Keratinocyte (primary cell): ENCODE results near the gene SP6.

Experiments used
- EZH2 ChIP-seq: IDR thresholded peaks from one replicate; pipeline ENCODE4 v1.6.1; 2012; ENCODE audit warnings: inconsistent platforms, mild to moderate bottlenecking, low read length, moderate library complexity
- TF ChIP-seq, protein P1 (sequence below), 3 experiments: IDR thresholded peaks in 1 of 3; conservative IDR thresholded peaks in 1 of 3; optimal IDR thresholded peaks in 1 of 3; 2 replicates in 2 of 3; 3 replicates in 1 of 3; pipeline versions ENCODE3 to v1.5.1; 2011; ENCODE audit warnings: low read length in 3 of 3, mild to moderate bottlenecking in 3 of 3, moderate library complexity in 2 of 3, control low read depth in 1 of 3, inconsistent platforms in 1 of 3; ENCODE audit not compliant: insufficient read depth in 2 of 3; ENCODE audit errors: extremely low read depth in 1 of 3

DNA sequence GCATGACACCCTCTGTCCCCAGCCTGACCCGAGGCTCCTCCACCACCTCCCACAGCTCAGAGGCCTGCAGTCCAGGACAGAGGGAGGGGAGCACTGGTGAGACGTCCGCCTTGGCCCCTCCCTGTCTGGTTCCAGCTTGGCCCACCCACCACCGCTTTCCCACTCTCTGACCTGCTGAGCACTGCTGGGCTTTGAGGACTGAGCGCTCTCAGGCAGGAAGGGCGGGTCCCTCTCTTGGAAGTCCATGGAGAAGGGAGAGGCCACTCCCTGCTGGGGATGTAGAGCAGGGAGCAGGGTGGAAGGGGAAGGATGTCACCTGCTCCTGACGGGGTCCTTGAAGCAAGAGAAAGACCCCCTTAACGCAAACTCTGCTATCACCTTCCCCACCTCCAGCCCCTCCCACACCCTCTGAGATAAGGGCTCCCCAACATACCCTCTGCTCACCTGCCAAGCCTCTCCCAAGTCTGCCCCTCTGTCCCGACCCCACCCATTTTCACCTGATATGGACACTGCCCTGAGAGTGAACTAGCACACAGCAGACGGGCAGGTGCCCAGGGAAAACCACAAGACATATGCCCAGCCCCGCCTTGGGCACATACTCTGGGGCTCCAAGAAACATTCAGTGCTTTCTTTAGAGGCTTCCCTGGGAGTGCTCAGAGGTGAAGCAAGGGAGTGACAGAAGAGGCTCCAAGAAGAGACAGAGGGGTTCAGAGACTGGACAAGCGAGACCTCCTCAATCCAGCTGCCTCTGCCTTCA, 30.8 kb downstream of the SP6 start:
- TF ChIP-seq, protein P1, sequence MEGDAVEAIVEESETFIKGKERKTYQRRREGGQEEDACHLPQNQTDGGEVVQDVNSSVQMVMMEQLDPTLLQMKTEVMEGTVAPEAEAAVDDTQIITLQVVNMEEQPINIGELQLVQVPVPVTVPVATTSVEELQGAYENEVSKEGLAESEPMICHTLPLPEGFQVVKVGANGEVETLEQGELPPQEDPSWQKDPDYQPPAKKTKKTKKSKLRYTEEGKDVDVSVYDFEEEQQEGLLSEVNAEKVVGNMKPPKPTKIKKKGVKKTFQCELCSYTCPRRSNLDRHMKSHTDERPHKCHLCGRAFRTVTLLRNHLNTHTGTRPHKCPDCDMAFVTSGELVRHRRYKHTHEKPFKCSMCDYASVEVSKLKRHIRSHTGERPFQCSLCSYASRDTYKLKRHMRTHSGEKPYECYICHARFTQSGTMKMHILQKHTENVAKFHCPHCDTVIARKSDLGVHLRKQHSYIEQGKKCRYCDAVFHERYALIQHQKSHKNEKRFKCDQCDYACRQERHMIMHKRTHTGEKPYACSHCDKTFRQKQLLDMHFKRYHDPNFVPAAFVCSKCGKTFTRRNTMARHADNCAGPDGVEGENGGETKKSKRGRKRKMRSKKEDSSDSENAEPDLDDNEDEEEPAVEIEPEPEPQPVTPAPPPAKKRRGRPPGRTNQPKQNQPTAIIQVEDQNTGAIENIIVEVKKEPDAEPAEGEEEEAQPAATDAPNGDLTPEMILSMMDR (optimal IDR thresholded peaks at IDR 0.05 in 1 of 3, IDR thresholded peaks at IDR 0.05 in 1 of 3, conservative IDR thresholded peaks at IDR 0.05 in 1 of 3; ENCODE audit: extremely low read depth in 1 of 3, insufficient read depth in 2 of 3, low read length in 3 of 3) = no peak
- no peak for TF ChIP-seq EZH2
